ENCODE results near the gene CFAP91. TPM values are rescaled to one million over a fixed set of nuclear protein-coding genes. Genes with fewer than 3 reads are reported as not detected.

Gene CFAP91
- total RNA-seq, 2 donors from 2014 or later = 5.1 to 9.8 TPM

- WGBS, 2 experiments (ENCODE audit: insufficient coverage in 1 of 2, insufficient read length in 1 of 2) = 90% methylated on average over 1 of the region's 1 CpG; no CpG with 5 or more reads in 1 of the 2 experiments
- Mint-ChIP-seq H3K27me3 (ENCODE audit: insufficient read depth) (peaks cover 3% of the 10 kb centered on the region), H3K36me3 (ENCODE audit: low read depth) (no peaks in the 10 kb centered on the region), H3K4me1 (no peaks in the 10 kb centered on the region), H3K9me3 (no peaks in the 10 kb centered on the region), H3K27ac (no peak overlapping the region), H3K4me3 (no peak overlapping the region)
- Histone ChIP-seq H3K36me3 (ENCODE audit: control insufficient read depth, insufficient read depth, low read length) (no peaks in the 10 kb centered on the region), H3K27ac (ENCODE audit: low read depth, low read length) (no peak overlapping the region), H3K4me1 (ENCODE audit: control insufficient read depth, insufficient read depth, low read length) (no peaks in the 10 kb centered on the region), H3K4me3 (ENCODE audit: low read length) (no peak overlapping the region), H3K9me3 (ENCODE audit: control insufficient read depth, low read length) (no peaks in the 10 kb centered on the region), H3K9ac (ENCODE audit: extremely low read depth, low read length, poor library complexity, severe bottlenecking) (no peak overlapping the region), H3K27me3 (ENCODE audit: control insufficient read depth, insufficient read depth, low read length, poor library complexity, severe bottlenecking) (no peaks in the 10 kb centered on the region)
- no peak for DNase-seq
- TF ChIP-seq CTCF (conservative IDR thresholded peaks at IDR 0.05) = no peak
Measured at GRCh38 chr3:119745942-119746341, 43.1 kb downstream of the CFAP91 start.

GRCh38 chr3:119746423-119746822, 43.6 kb downstream of the CFAP91 start:
- H3K27ac Mint-ChIP-seq = no peak overlapping the region
- no peak for TF ChIP-seq CTCF (conservative IDR thresholded peaks at IDR 0.05)
- H3K4me1 ChIP-seq (ENCODE audit: control insufficient read depth, insufficient read depth, low read length) = no peaks in the 10 kb centered on the region
- no peaks in the 10 kb centered on the region for H3K4me1 Mint-ChIP-seq
- no peak overlapping the region for H3K4me3 Mint-ChIP-seq
- no peaks in the 10 kb centered on the region for H3K36me3 Mint-ChIP-seq (ENCODE audit: low read depth)
- peaks cover 3% of the 10 kb centered on the region for H3K27me3 Mint-ChIP-seq (ENCODE audit: insufficient read depth)
- H3K4me3 ChIP-seq (ENCODE audit: low read length) = no peak overlapping the region
- H3K27me3 ChIP-seq (ENCODE audit: control insufficient read depth, insufficient read depth, low read length, poor library complexity, severe bottlenecking) = no peaks in the 10 kb centered on the region
- no peak overlapping the region for H3K27ac ChIP-seq (ENCODE audit: low read depth, low read length)
- H3K36me3 ChIP-seq (ENCODE audit: control insufficient read depth, insufficient read depth, low read length) = no peaks in the 10 kb centered on the region
- 69 to 100% methylated on average over 1 to 3 of the region's 3 CpGs for WGBS, 2 experiments (ENCODE audit: insufficient coverage in 1 of 2, insufficient read length in 1 of 2)
- H3K9me3 Mint-ChIP-seq = no peaks in the 10 kb centered on the region
- no peak for DNase-seq
- no peak overlapping the region for H3K9ac ChIP-seq (ENCODE audit: extremely low read depth, low read length, poor library complexity, severe bottlenecking)
- H3K9me3 ChIP-seq (ENCODE audit: control insufficient read depth, low read length) = no peaks in the 10 kb centered on the region

DNA sequence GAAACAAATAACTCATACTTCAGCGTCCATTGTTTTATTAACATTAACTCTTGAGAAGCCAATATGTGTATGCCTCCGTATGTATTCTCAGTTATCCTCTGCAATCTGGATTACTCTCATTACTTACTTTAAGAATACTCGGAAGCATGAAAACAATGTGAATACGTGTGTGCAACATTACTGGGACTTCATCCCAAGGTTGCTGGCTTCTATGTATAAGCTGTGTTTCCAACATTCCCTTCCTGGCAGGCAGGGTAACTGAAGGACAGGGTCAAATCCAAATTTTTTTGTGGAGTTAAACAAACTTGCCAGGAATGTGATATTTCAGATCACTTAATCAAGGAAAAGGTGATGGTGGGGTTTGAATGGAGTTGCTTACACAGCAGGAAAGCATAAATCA, 44.5 kb downstream of the CFAP91 start:
- no peaks in the 10 kb centered on the region for H3K27me3 ChIP-seq (ENCODE audit: control insufficient read depth, insufficient read depth, low read length, poor library complexity, severe bottlenecking)
- no peaks in the 10 kb centered on the region for H3K36me3 Mint-ChIP-seq (ENCODE audit: low read depth)
- H3K27ac Mint-ChIP-seq = no peak overlapping the region
- no peaks in the 10 kb centered on the region for H3K9me3 ChIP-seq (ENCODE audit: control insufficient read depth, low read length)
- no peaks in the 10 kb centered on the region for H3K36me3 ChIP-seq (ENCODE audit: control insufficient read depth, insufficient read depth, low read length)
- no peaks in the 10 kb centered on the region for H3K4me1 ChIP-seq (ENCODE audit: control insufficient read depth, insufficient read depth, low read length)
- 94 to 100% methylated on average over 4 of the region's 4 CpGs for WGBS, 2 experiments (ENCODE audit: insufficient coverage in 1 of 2, insufficient read length in 1 of 2)
- no peak overlapping the region for H3K4me3 ChIP-seq (ENCODE audit: low read length)
- peaks cover 3% of the 10 kb centered on the region for H3K27me3 Mint-ChIP-seq (ENCODE audit: insufficient read depth)
- H3K9me3 Mint-ChIP-seq = no peaks in the 10 kb centered on the region
- no peak overlapping the region for H3K9ac ChIP-seq (ENCODE audit: extremely low read depth, low read length, poor library complexity, severe bottlenecking)
- no peak overlapping the region for H3K4me3 Mint-ChIP-seq
- no peaks in the 10 kb centered on the region for H3K4me1 Mint-ChIP-seq
- no peak for DNase-seq
- no peak for TF ChIP-seq CTCF (conservative IDR thresholded peaks at IDR 0.05)
- no peak overlapping the region for H3K27ac ChIP-seq (ENCODE audit: low read depth, low read length)

Data from endodermal cell (in vitro differentiated cells).